ENCODE measurements around the gene PRKCZ. TPM values are rescaled to one million over a fixed set of nuclear protein-coding genes. Genes with fewer than 3 reads are reported as not detected.
A peak's percentile ranks its signal among the peaks of the same experiment; 100 is the strongest.

PRKCZ gene
- total and polyA plus RNA-seq, 9 of the 15 experiments (the other 6 are each of a cell fraction or from before 2014, with no cell fraction given), result 0.07 to 3.1 (median 1.3) TPM

DNA sequence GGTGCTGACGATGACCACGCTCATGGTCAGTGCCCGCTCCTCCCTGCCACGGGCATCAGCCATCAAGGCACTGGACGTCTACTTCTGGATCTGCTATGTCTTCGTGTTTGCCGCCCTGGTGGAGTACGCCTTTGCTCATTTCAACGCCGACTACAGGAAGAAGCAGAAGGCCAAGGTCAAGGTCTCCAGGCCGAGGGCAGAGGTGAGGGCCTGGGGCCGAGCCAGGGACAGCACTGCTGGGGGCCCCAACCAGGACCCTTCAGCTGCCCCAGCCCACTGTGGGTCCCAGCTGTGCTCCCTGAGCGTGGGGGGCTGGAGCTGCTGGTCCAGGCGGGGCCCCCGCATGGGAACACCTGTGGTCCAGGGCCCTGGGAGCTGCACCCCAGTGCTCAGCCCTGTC lies 20.6 kb upstream of the PRKCZ start:
- H3K4me2 ChIP-seq (ENCODE audit: insufficient read depth, low read length), result no peak overlapping the region
- CTCF ChIA-PET (ENCODE audit: low intra/inter-chr PET ratio), result no interaction called here
- H3K36me3 ChIP-seq (ENCODE audit: control insufficient read depth, insufficient read depth, low read length), result no peaks in the 10 kb centered on the region
- no peaks in the 10 kb centered on the region for H3K79me2 ChIP-seq (ENCODE audit: control insufficient read depth, insufficient read depth, low read length)
- no peak overlapping the region for H2AFZ ChIP-seq (ENCODE audit: low read depth, low read length)
- no peak for FAIRE-seq
- POLR2A ChIA-PET, result interaction anchor here (0.6 to 0.9 kb wide), 3 partner anchors 13 to 109 kb away, joined by 3 read pairs; no protein-coding TSS in a partner anchor
- intact Hi-C loops (cut with micrococcal nuclease) (no loop called here), in situ Hi-C loops (cut with MboI) (no loop called here)
- peak overlapping the region in 1 of 2 experiments; percentile 26; a peak in 1 of 4 replicates for H3K9ac ChIP-seq (ENCODE audit: insufficient read depth in 1 of 2, low read depth in 2 of 2, low read length in 2 of 2)
- no peak for ATAC-seq
- peaks cover 17% of the 10 kb centered on the region for H4K20me1 ChIP-seq (replicated peaks; ENCODE audit: control insufficient read depth, insufficient read depth, low read length)
- H3K27me3 ChIP-seq (ENCODE audit: control insufficient read depth in 2 of 2, insufficient read depth in 2 of 2, low read length in 2 of 2), result peaks cover 69 to 100% of the 10 kb centered on the region in 2 experiments
- H3K27ac ChIP-seq (ENCODE audit: extremely low read depth, low read depth, low read length), result no peak overlapping the region
- H3K4me3 ChIP-seq, result no peak overlapping the region
- no peaks in the 10 kb centered on the region for H3K9me3 ChIP-seq (replicated peaks; ENCODE audit: control insufficient read depth, insufficient read depth, low read depth, low read length)
- BruUV-seq (replicated peaks), result no TSS peak
- peaks cover 0 to 37% of the 10 kb centered on the region in 2 experiments; a peak in 2 of 5 replicates for H3K4me1 ChIP-seq (replicated peaks in 1 of 2; ENCODE audit: control insufficient read depth in 2 of 2, insufficient read depth in 2 of 2, low read length in 2 of 2)
- H3K9me1 ChIP-seq (ENCODE audit: control insufficient read depth, insufficient read depth, low read length), result no peaks in the 10 kb centered on the region
- 12% methylated on average over 14 of the region's 15 CpGs for WGBS (ENCODE audit: insufficient coverage, low coverage, missing lambda C conversion rate)
- no peak for DNase-seq (ENCODE audit: extremely low read depth in 1 of 4, low spot score in 3 of 4)
- no peak for TF ChIP-seq POLR2H (tag; IDR thresholded peaks at IDR 0.05; ENCODE audit: low read depth)
- no peak for TF ChIP-seq ZNF133 (CRISPR knock-in tag; IDR thresholded peaks at IDR 0.05)
- TF ChIP-seq, protein P1, sequence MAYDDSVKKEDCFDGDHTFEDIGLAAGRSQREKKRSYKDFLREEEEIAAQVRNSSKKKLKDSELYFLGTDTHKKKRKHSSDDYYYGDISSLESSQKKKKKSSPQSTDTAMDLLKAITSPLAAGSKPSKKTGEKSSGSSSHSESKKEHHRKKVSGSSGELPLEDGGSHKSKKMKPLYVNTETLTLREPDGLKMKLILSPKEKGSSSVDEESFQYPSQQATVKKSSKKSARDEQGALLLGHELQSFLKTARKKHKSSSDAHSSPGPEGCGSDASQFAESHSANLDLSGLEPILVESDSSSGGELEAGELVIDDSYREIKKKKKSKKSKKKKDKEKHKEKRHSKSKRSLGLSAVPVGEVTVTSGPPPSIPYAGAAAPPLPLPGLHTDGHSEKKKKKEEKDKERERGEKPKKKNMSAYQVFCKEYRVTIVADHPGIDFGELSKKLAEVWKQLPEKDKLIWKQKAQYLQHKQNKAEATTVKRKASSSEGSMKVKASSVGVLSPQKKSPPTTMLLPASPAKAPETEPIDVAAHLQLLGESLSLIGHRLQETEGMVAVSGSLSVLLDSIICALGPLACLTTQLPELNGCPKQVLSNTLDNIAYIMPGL (CRISPR knock-in tag; IDR thresholded peaks at IDR 0.05), result no peak
- no peak for TF ChIP-seq HOXB6 (CRISPR knock-in tag; IDR thresholded peaks at IDR 0.05; ENCODE audit: borderline replicate concordance)
- no peak for TF ChIP-seq ETV6 (IDR thresholded peaks at IDR 0.05; ENCODE audit: borderline replicate concordance in 1 of 2, low read depth in 2 of 2, low read length in 1 of 2)
- TF ChIP-seq ETV6 (CRISPR knock-in tag; IDR thresholded peaks at IDR 0.05; ENCODE audit: borderline replicate concordance), result no peak
- TF ChIP-seq, protein P2, sequence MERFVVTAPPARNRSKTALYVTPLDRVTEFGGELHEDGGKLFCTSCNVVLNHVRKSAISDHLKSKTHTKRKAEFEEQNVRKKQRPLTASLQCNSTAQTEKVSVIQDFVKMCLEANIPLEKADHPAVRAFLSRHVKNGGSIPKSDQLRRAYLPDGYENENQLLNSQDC (CRISPR knock-in tag; IDR thresholded peaks at IDR 0.05), result no peak
- TF ChIP-seq, protein P3, sequence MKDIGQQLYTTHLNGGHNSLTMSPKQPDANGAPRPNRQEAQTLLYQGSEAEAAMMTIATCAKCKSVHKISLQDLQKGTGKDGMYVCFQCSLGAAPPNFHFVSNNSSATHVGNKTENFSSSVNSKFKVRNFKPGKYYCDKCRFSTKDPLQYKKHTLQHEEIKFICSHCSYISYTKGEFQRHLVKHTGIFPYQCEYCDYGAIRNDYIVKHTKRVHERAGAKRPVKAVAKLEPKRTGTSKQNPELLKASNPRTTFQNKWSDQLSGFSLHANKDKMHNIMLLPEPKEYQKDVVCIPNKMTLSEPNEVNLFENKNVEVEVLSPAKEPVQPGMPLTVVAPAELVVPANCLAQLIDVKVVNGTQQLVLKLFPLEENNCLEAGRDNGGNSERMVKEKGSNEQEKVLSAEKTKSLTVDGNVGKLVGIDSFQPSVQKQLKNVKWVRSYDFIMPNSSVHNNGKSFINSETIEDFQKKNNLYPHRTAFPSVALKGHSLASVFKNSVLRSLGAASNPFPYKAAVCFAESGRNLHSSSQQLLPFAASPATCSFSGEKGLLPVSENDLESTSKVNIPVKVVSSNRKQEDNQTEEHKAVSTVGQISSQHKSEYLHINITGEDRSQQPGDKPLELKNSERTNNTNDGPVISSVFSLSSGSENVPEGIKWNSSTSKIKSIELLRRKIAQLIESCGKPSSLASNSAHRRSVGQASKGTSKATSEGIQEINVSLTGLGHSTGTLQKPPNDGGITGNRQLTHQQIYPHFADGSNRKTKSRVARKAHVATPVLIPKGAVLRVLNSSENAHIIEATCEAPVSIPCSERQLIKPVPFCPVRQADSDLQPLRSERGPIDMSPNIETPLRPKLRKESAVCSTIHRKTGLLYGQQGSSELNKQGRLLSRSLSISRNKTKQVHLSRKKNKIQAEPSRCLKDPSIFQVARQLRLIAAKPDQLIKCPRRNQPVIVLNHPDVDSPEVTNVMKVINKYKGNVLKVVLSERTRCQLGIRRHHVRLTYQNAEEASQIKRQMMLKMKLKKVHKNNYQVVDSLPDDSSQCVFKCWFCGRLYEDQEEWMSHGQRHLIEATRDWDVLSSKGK (CRISPR knock-in tag; IDR thresholded peaks at IDR 0.05), result no peak
- TF ChIP-seq, protein P4, sequence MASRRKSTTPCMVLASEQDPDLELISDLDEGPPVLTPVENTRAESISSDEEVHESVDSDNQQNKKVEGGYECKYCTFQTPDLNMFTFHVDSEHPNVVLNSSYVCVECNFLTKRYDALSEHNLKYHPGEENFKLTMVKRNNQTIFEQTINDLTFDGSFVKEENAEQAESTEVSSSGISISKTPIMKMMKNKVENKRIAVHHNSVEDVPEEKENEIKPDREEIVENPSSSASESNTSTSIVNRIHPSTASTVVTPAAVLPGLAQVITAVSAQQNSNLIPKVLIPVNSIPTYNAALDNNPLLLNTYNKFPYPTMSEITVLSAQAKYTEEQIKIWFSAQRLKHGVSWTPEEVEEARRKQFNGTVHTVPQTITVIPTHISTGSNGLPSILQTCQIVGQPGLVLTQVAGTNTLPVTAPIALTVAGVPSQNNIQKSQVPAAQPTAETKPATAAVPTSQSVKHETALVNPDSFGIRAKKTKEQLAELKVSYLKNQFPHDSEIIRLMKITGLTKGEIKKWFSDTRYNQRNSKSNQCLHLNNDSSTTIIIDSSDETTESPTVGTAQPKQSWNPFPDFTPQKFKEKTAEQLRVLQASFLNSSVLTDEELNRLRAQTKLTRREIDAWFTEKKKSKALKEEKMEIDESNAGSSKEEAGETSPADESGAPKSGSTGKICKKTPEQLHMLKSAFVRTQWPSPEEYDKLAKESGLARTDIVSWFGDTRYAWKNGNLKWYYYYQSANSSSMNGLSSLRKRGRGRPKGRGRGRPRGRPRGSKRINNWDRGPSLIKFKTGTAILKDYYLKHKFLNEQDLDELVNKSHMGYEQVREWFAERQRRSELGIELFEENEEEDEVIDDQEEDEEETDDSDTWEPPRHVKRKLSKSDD (conservative IDR thresholded peaks at IDR 0.05; ENCODE audit: low read length), result no peak
- TF ChIP-seq SUPT5H (IDR thresholded peaks at IDR 0.05), result no peak
- TF ChIP-seq YY1 (IDR thresholded peaks at IDR 0.05; ENCODE audit: borderline replicate concordance in 1 of 3, control insufficient read depth in 1 of 3, extremely low read depth in 1 of 3, insufficient read depth in 3 of 3, insufficient read length in 1 of 3, insufficient replicate concordance in 2 of 3, low read depth in 1 of 3, low read length in 2 of 3), result no peak
- no peak for TF ChIP-seq SMAD2 (IDR thresholded peaks at IDR 0.05; ENCODE audit: low read depth, low read length)
